CD4-positive, alpha-beta T cell treated with Interleukin-4 for 4 hours (primary cell): ENCODE results near the gene ZNF319.
"Not testable (repeated sequence)": the region's sequence is repeated elsewhere in the genome, so short reads cannot be mapped to it uniquely, and the experiment has no call there.

Experiments
- DNase-seq: peaks from one replicate; pipeline ENCODE4 v3.0.0-alpha.2; 2020

ZNF319 gene

GRCh38 chr16:57996406-57997175 lies 3.9 kb downstream of the ZNF319 start:
- DNase-seq = no peak

GRCh38 chr16:57995721-57996405 lies 4.6 kb downstream of the ZNF319 start:
- no peak for DNase-seq

- DNase-seq = peak; percentile 40
Observed at GRCh38 chr16:57994778-57995177, 5.7 kb downstream of the ZNF319 start.

GRCh38 chr16:57994361-57994760 lies 6.1 kb downstream of the ZNF319 start:
- no peak for DNase-seq

- DNase-seq = no peak
Observed at GRCh38 chr16:57993897-57994296, 6.6 kb downstream of the ZNF319 start.

GRCh38 chr16:57993438-57993837 lies 7.0 kb downstream of the ZNF319 start:
- no peak for DNase-seq

GRCh38 chr16:57992084-57992483 lies 8.4 kb downstream of the ZNF319 start:
- DNase-seq = no peak

GRCh38 chr16:57991551-57992059 lies 8.9 kb downstream of the ZNF319 start:
- DNase-seq = no peak

- DNase-seq = no peak
Observed at GRCh38 chr16:57988929-57989328, 11.5 kb downstream of the ZNF319 start.

- DNase-seq = no peak
Observed at GRCh38 chr16:57987441-57988177, 12.9 kb downstream of the ZNF319 start.

- DNase-seq = no peak
Observed at GRCh38 chr16:57986196-57986595, 14.3 kb downstream of the ZNF319 start.

- DNase-seq = no peak
Observed at GRCh38 chr16:57985204-57986181, 15.0 kb downstream of the ZNF319 start.

- peak; percentile 94 for DNase-seq
Observed at GRCh38 chr16:57984443-57985203, 15.8 kb downstream of the ZNF319 start.

- DNase-seq = no peak
Observed at GRCh38 chr16:57982385-57982784, 18.1 kb downstream of the ZNF319 start.

GRCh38 chr16:57981636-57982035 lies 18.8 kb downstream of the ZNF319 start:
- no peak for DNase-seq

GRCh38 chr16:57979006-57979585 lies 21.4 kb downstream of the ZNF319 start:
- DNase-seq = no peak

GRCh38 chr16:57978070-57978465 lies 22.4 kb downstream of the ZNF319 start:
- not testable (repeated sequence) for DNase-seq

- no peak for DNase-seq
Observed at GRCh38 chr16:57977418-57978069, 22.9 kb downstream of the ZNF319 start.

GRCh38 chr16:57976331-57976796 lies 24.1 kb downstream of the ZNF319 start:
- DNase-seq = no peak

GRCh38 chr16:57972306-57972705 lies 28.2 kb downstream of the ZNF319 start:
- DNase-seq = no peak
